Vagina (tissue), 2 donors: ENCODE measurements around the gene ATXN1. TPM values are rescaled to one million over a fixed set of nuclear protein-coding genes. Genes with fewer than 3 reads are reported as not detected.

Source experiments
- DNase-seq, 2 donors: peaks; one replicate each; pipeline ENCODE4 v3.0.0-alpha.2; 2017; ENCODE audit errors: extremely low spot score in 2 of 2
- H3K27ac ChIP-seq: fragments of 200-600 bp; sonication (generic); one replicate; pipeline ENCODE4 v1.5.1; 2019
- H3K27me3 ChIP-seq: fragments of 200-600 bp; sonication (generic); one replicate; pipeline ENCODE4 v1.5.1; 2019
- H3K36me3 ChIP-seq, 2 donors: fragments of 200-600 bp; sonication (generic); one replicate each; pipeline ENCODE4 v1.5.1; 2017 to 2019
- H3K4me1 ChIP-seq: fragments of 200-600 bp; sonication (generic); one replicate; pipeline ENCODE4 v1.5.1; 2019
- H3K4me3 ChIP-seq, 2 donors: fragments of 200-600 bp; sonication (generic); 1 replicate in 1 of 2; 2 replicates in 1 of 2; pipeline ENCODE4 v1.5.1; 2016 to 2019
- H3K9me3 ChIP-seq: fragments of 200-600 bp; sonication (generic); one replicate; pipeline ENCODE4 v1.5.1; 2019
- CTCF ChIP-seq, 3 experiments: fragments of 450-650 bp in 2 of 3; fragments of 200-600 bp in 1 of 3; sonication (generic) in 1 of 3; IDR thresholded peaks; one replicate each; pipeline ENCODE4 v1.5.1; 2017 to 2019; ENCODE audit warnings: antibody characterized with exemption in 3 of 3, mild to moderate bottlenecking in 2 of 3, moderate library complexity in 2 of 3
- POLR2A ChIP-seq, 2 donors: fragments of 450-650 bp; IDR thresholded peaks; one replicate each; pipeline ENCODE4 v1.6.1; 2017; ENCODE audit warnings: antibody characterized with exemption in 2 of 2, mild to moderate bottlenecking in 2 of 2, moderate library complexity in 2 of 2
- POLR2AphosphoS5 ChIP-seq, 2 donors: sonication (generic); formaldehyde crosslinking; IDR thresholded peaks; one replicate each; pipeline ENCODE4 v1.9.0; 2017; ENCODE audit warnings: antibody characterized with exemption in 2 of 2, mild to moderate bottlenecking in 2 of 2, low read depth in 1 of 2; ENCODE audit not compliant: insufficient read depth in 1 of 2
- intact Hi-C: fragments of 100-400 bp; cut with DNase I; formaldehyde crosslinking; loops from one replicate; pipeline ENCODE4 v1.15.1; 2023
- total RNA-seq: library from RNA; depleted of rRNA; stranded (reverse); fragments of >200 nt; gene quantifications from one replicate; pipeline ENCODE4 v1.2.3, GENCODE V29; 2016

The ATXN1 gene
- total RNA-seq, 1 donor from 2014 or later, result 43.2 TPM

- Histone ChIP-seq H3K4me1 (peaks cover 8% of the 10 kb centered on the region), H3K27me3 (no peaks in the 10 kb centered on the region), H3K27ac (no peak overlapping the region), H3K9me3 (no peaks in the 10 kb centered on the region), H3K36me3 (no peaks in the 10 kb centered on the region), H3K4me3 (no peak overlapping the region)
- intact Hi-C loops, result no loop called here
- TF ChIP-seq CTCF (IDR thresholded peaks at IDR 0.05), result no peak
- no peak for TF ChIP-seq POLR2A (IDR thresholded peaks at IDR 0.05)
- no peak for TF ChIP-seq POLR2AphosphoS5 (IDR thresholded peaks at IDR 0.05; ENCODE audit: insufficient read depth in 1 of 2, low read depth in 1 of 2)
- DNase-seq, result no peak
These were observed 222.0 kb downstream of the ATXN1 start for GRCh38 chr6:16539086-16539931.

GRCh38 chr6:16535564-16535963 is 225.7 kb downstream of the ATXN1 start:
- H3K27me3 ChIP-seq, result no peaks in the 10 kb centered on the region
- no peak overlapping the region for H3K27ac ChIP-seq
- H3K9me3 ChIP-seq, result no peaks in the 10 kb centered on the region
- TF ChIP-seq POLR2AphosphoS5 (IDR thresholded peaks at IDR 0.05; ENCODE audit: insufficient read depth in 1 of 2, low read depth in 1 of 2), result no peak
- no peak for TF ChIP-seq POLR2A (IDR thresholded peaks at IDR 0.05)
- TF ChIP-seq CTCF (IDR thresholded peaks at IDR 0.05), result no peak
- no peak for DNase-seq
- intact Hi-C loops, result no loop called here
- H3K36me3 ChIP-seq, result no peaks in the 10 kb centered on the region
- H3K4me1 ChIP-seq, result no peaks in the 10 kb centered on the region
- H3K4me3 ChIP-seq, result no peak overlapping the region

GRCh38 chr6:16533721-16534136 is 227.5 kb downstream of the ATXN1 start:
- no peak for DNase-seq
- intact Hi-C loops, result no loop called here
- Histone ChIP-seq H3K4me3 (no peak overlapping the region), H3K27ac (no peak overlapping the region), H3K4me1 (no peaks in the 10 kb centered on the region), H3K27me3 (no peaks in the 10 kb centered on the region), H3K9me3 (no peaks in the 10 kb centered on the region), H3K36me3 (no peaks in the 10 kb centered on the region)
- TF ChIP-seq POLR2AphosphoS5 (IDR thresholded peaks at IDR 0.05; ENCODE audit: insufficient read depth in 1 of 2, low read depth in 1 of 2) (no peak), CTCF (IDR thresholded peaks at IDR 0.05) (no peak), POLR2A (IDR thresholded peaks at IDR 0.05) (no peak)

GRCh38 chr6:16533210-16533609 is 228.1 kb downstream of the ATXN1 start:
- Histone ChIP-seq H3K36me3 (no peaks in the 10 kb centered on the region), H3K27me3 (no peaks in the 10 kb centered on the region), H3K27ac (no peak overlapping the region), H3K9me3 (no peaks in the 10 kb centered on the region), H3K4me3 (no peak overlapping the region), H3K4me1 (no peaks in the 10 kb centered on the region)
- DNase-seq, result no peak
- intact Hi-C loops, result no loop called here
- TF ChIP-seq POLR2AphosphoS5 (IDR thresholded peaks at IDR 0.05; ENCODE audit: insufficient read depth in 1 of 2, low read depth in 1 of 2) (no peak), CTCF (IDR thresholded peaks at IDR 0.05) (no peak), POLR2A (IDR thresholded peaks at IDR 0.05) (no peak)

GRCh38 chr6:16527691-16528090 is 233.6 kb downstream of the ATXN1 start:
- Histone ChIP-seq H3K27ac (no peak overlapping the region), H3K4me3 (no peak overlapping the region), H3K36me3 (no peaks in the 10 kb centered on the region), H3K4me1 (peaks cover 12% of the 10 kb centered on the region), H3K9me3 (no peaks in the 10 kb centered on the region), H3K27me3 (no peaks in the 10 kb centered on the region)
- TF ChIP-seq POLR2AphosphoS5 (IDR thresholded peaks at IDR 0.05; ENCODE audit: insufficient read depth in 1 of 2, low read depth in 1 of 2) (no peak), POLR2A (IDR thresholded peaks at IDR 0.05) (no peak), CTCF (IDR thresholded peaks at IDR 0.05) (no peak)
- DNase-seq, result no peak
- intact Hi-C loops, result no loop called here
